Measurements from ENCODE around the gene KNTC1.
"Not testable (repeated sequence)": the region's sequence is repeated elsewhere in the genome, so short reads cannot be mapped to it uniquely, and the experiment has no call there.

KNTC1 gene

GRCh38 chr12:122615780-122616179, 88.7 kb downstream of the KNTC1 start:
- no peak for FAIRE-seq
- DNase-seq (ENCODE audit: insufficient read length, low spot score), result no peak
- TF ChIP-seq CTCF (IDR thresholded peaks at IDR 0.05; ENCODE audit: insufficient read depth, missing control alignments), result no peak

DNA sequence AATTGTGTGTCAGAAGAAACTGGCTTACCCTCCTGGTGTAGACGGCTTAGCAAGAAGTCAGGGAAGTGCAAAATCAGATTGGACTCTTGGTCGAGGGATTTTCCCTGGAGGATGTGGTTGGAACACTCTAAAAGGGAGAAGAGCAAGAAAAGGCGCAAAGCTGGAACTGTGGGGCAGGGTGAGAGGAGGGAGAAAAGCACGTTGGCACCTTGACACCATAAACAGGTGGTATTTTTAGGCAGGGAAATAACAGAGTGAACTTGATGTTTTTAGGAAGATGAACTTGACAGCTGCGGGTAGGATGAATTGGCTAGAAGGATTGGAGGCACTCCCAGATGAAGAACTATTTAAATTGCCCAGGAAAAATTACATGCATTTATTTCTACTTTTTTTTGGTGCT, 108.4 kb downstream of the KNTC1 start:
- no peak for TF ChIP-seq CTCF (IDR thresholded peaks at IDR 0.05; ENCODE audit: insufficient read depth, missing control alignments)
- no peak for DNase-seq (ENCODE audit: insufficient read length, low spot score)
- FAIRE-seq, result no peak

DNA sequence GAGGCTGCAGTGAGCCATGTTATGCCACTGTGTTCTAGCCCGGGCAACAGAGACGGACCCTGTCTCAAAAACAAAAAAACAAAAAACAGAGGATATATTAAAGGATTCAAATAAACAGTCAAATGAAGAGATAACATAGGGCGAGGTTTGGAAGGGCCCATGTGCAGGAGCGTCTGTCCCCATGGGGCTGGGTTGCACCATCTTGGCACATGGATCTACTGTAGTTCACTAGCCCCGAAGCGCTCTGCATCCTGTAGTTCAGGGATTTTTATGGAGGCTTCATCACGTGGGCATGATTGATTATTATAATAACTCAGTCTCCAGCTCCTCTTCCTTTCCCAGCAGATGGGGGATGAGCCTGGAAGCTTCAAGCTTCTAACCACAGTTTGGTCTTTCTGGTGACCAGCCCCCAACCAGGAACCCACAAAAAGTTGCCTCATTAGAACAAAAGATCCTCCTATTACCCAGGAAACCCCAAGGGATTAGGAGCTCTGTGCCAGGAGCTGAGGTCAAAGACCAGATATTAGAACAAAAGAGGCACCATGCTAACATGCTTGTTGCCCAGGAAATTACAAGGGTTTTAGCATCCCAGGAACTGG, 116.3 kb downstream of the KNTC1 start:
- DNase-seq (ENCODE audit: insufficient read length, low spot score) (no peak), FAIRE-seq (no peak)
- TF ChIP-seq CTCF (IDR thresholded peaks at IDR 0.05; ENCODE audit: insufficient read depth, missing control alignments), result no peak

GRCh38 chr12:122646517-122647217, 119.6 kb downstream of the KNTC1 start:
- no peak for FAIRE-seq

DNA sequence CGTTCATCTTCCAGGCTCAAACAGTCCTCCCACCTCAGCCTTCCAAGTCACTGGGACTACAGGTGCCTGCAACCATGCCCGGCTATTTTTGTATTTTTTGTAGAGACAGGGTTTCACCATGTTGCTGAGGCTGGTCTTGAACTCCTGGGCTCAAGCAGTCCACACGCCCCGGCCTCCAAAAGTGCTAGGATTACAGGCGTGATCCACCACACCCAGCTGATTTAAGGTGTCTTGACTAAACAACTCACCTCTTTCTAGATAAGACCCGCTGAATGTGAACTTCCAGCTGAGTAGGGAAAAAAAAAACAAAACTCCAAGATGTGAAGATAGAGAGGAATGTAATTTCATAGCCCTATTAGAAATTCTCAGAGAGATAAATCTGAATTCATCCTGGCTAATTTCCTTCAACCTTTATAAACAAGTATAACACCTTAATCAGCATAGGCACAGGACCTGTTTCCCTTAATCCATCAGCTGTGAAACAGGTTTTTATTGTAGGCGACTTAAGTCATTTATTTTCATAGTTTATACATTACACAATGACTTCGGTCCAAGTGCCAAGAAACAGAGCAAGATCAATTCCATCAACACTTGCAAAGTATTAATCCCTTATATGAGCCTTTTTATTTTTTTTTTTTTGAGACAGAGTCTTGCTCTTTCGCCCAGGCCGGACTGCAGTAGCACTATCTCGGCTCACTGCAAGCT, 124.6 kb downstream of the KNTC1 start:
- no peak for DNase-seq (ENCODE audit: insufficient read length, low spot score)

More at GRCh38 chr12:122646517-122647217, 119.6 kb downstream of the KNTC1 start:
- no peak for DNase-seq (ENCODE audit: insufficient read length, low spot score)
- TF ChIP-seq CTCF (IDR thresholded peaks at IDR 0.05; ENCODE audit: insufficient read depth, missing control alignments), result no peak

DNA sequence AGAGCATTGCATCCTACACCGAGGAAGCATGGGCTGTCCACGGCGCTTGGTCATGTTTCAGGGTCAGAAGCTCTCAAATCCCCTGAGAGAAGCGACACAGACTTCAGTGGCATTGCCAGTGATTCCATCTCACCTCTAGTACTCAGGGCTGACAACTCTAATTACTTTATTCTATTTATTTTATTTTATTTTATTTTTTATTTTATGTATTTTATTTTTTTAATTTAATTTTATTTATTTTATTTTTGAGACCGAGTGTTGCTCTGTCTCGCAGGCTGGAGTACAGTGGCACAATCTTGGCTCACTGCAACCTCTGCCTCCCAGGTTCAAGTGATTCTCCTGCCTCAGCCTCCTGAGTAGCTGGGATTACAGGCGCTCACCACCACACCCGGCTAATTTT, 126.2 kb downstream of the KNTC1 start:
- DNase-seq (ENCODE audit: insufficient read length, low spot score); FAIRE-seq: not testable (repeated sequence)

More for the DNA sequence above, 124.6 kb downstream of the KNTC1 start:
- no peak for FAIRE-seq
- TF ChIP-seq CTCF (IDR thresholded peaks at IDR 0.05; ENCODE audit: insufficient read depth, missing control alignments), result no peak

DNA sequence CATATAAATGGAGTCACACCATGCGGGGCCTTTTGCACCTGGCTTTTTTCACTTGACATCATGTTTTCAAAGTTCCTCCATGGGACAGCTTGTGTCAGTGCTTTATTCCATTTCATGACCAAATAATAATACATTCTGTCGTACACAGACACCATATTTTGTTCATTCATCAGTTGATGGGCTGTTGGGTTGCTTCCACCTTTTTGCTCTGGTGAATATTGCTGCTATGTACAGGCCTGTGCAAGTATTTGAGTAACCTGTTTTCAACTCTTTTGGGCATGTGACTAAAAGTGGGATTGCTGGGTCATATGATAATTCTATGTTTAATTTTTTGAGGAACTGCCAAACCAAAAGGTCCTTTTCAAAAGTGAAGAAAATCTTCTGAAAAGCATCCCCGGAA, 129.2 kb downstream of the KNTC1 start:
- TF ChIP-seq CTCF (IDR thresholded peaks at IDR 0.05; ENCODE audit: insufficient read depth, missing control alignments), result no peak
- DNase-seq (ENCODE audit: insufficient read length, low spot score) (no peak), FAIRE-seq (no peak)
